Measurements from ENCODE around the gene CUBN.

DNA sequence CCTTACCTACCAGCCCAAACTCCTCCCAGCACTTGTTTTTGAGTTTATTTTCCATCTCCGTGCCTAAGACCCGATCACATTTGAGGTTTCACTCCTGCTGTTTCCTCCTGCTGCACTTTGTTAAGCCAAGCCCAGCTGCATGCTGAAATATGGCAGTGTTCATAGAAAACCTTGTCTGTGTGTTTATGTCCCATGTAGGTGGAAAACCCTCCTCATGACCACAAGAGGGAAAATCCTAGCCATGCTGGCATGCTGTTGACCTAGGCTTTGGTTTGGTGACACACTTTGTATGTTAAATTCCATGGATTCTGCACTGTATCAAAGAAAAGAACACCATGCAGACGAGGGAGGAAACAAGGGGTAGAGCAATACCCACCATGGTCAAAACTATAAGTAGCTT lies 154.4 kb downstream of the CUBN start:
- TF ChIP-seq, protein P1, sequence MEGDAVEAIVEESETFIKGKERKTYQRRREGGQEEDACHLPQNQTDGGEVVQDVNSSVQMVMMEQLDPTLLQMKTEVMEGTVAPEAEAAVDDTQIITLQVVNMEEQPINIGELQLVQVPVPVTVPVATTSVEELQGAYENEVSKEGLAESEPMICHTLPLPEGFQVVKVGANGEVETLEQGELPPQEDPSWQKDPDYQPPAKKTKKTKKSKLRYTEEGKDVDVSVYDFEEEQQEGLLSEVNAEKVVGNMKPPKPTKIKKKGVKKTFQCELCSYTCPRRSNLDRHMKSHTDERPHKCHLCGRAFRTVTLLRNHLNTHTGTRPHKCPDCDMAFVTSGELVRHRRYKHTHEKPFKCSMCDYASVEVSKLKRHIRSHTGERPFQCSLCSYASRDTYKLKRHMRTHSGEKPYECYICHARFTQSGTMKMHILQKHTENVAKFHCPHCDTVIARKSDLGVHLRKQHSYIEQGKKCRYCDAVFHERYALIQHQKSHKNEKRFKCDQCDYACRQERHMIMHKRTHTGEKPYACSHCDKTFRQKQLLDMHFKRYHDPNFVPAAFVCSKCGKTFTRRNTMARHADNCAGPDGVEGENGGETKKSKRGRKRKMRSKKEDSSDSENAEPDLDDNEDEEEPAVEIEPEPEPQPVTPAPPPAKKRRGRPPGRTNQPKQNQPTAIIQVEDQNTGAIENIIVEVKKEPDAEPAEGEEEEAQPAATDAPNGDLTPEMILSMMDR (conservative IDR thresholded peaks at IDR 0.05; ENCODE audit: low read depth, low read length): no peak
- TF ChIP-seq EZH2 (IDR thresholded peaks at IDR 0.05; ENCODE audit: low read length, unreplicated experiment): no peak
- no peak for TF ChIP-seq EZH2phosphoT487 (IDR thresholded peaks at IDR 0.05; ENCODE audit: borderline replicate concordance, low read length)
